GM12875 (cell line): Measurements from ENCODE around the gene MED7.

Experiments
- H3K4me3 ChIP-seq: one replicate; pipeline ENCODE4 v1.5.1; 2011; ENCODE audit warnings: low read depth, low read length, control low read depth
- CTCF ChIP-seq: IDR thresholded peaks from 2 replicates; pipeline ENCODE4 v1.5.1; 2011; ENCODE audit warnings: low read depth, mild to moderate bottlenecking, control low read depth, inconsistent platforms, low read length, moderate library complexity, borderline replicate concordance; ENCODE audit not compliant: insufficient read depth

Gene MED7

GRCh38 chr5:157168286-157168685, 25.6 kb upstream of the MED7 start:
- no peak overlapping the region for H3K4me3 ChIP-seq
- no peak for TF ChIP-seq CTCF

- no peak overlapping the region for H3K4me3 ChIP-seq
- no peak for TF ChIP-seq CTCF
These were observed 24.6 kb upstream of the MED7 start for GRCh38 chr5:157167214-157167621.

GRCh38 chr5:157166214-157167213, 23.8 kb upstream of the MED7 start, which contains the start of gene GARIN3:
GARIN3 (minus strand) TSS chr5:157166264; CDS start chr5:157166168, 96 bp downstream.
- no peak for TF ChIP-seq CTCF
- H3K4me3 ChIP-seq = no peak within 1 kb of the TSS

GRCh38 chr5:157165668-157166067, 23.0 kb upstream of the MED7 start:
- no peak for TF ChIP-seq CTCF

GRCh38 chr5:157165261-157165660, 22.6 kb upstream of the MED7 start:
- no peak overlapping the region for H3K4me3 ChIP-seq
- TF ChIP-seq CTCF = no peak

More at GRCh38 chr5:157165668-157166067, 23.0 kb upstream of the MED7 start:
- no peak overlapping the region for H3K4me3 ChIP-seq

GRCh38 chr5:157164521-157164920, 21.9 kb upstream of the MED7 start:
- H3K4me3 ChIP-seq = no peak overlapping the region
- TF ChIP-seq CTCF = no peak
